ENCODE data around the gene LPAR3.
"Not testable (repeated sequence)": the region's sequence is repeated elsewhere in the genome, so short reads cannot be mapped to it uniquely, and the experiment has no call there.

Gene LPAR3

DNA sequence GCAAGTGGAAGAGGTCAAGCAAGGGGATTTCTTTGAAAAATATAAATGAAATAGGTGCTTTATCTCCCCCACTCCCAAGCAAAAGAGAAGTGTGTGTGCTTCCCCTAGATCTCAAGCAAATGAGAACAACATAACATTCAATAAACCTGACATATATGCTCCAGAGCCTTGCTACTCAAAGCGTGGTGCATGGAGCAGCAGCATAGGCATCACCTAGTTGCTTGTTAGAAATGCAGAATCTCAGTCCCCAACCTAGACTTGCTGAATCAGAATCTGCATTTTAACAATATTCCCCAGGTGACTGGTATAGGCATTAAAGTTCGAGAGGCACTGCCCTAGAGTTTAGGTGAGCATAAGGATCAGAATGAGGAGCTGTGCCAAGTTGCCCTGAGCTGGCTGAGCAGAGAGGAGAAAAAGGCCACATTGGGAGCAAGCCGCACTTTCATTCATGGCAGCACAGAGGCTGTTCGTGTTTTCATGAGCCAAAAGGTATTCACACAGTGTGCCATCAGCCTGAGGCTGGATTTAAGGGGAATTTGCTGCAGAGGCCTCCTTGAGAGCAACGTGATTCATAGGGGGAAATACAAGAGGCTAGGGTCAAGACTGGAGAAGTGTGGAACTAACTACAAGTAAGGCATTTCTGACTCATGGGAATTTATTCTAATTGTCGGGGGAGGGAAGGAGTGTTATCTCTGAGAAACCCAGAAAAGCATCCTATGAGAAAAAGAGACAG, 14.3 kb upstream of the LPAR3 start:
- DNase-seq (ENCODE audit: extremely low read depth in 1 of 2, low read depth in 1 of 2), result no peak

GRCh38 chr1:84902727-84903126, 9.7 kb upstream of the LPAR3 start:
- not testable (repeated sequence) for DNase-seq (ENCODE audit: extremely low read depth in 1 of 2, low read depth in 1 of 2)

DNA sequence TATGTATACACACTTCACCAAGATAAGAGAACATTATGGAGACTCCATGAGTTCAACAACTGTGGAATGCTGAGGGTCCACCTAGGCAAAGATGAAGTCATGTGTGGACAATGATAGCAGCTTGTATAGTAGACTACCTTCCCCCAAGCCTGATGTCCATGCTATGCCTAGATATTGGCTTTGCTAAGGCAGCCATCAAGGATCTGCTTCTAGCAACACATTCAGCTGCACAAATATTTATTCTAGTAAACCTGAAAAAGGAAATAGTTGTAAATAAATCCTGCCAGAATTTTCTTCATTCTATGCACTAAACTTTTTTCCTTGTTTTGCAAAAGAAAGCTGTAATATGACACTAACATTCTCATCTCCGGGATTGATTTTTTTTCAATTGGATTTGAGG, 7.0 kb upstream of the LPAR3 start:
- no peak for DNase-seq (ENCODE audit: extremely low read depth in 1 of 2, low read depth in 1 of 2)

DNA sequence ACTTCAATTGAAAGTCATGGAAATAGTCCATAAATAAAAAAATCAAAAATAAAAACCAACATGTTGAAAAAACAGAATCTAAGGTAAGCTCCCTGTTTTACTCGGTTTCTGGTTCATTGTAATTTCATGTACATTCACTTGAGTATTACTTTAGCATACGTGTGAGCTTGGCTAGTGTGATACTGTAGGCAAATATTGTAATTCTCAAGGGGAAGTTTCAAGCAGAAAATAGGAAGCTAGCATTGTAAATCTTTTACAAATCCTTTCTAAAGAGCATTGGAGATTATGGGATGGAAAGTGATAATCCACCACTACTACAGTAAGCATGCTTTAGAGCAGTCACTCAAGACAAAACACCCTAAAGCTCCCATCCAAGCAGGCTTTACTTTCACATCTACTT, 3.3 kb upstream of the LPAR3 start:
- DNase-seq (ENCODE audit: extremely low read depth in 1 of 2, low read depth in 1 of 2), result no peak

DNA sequence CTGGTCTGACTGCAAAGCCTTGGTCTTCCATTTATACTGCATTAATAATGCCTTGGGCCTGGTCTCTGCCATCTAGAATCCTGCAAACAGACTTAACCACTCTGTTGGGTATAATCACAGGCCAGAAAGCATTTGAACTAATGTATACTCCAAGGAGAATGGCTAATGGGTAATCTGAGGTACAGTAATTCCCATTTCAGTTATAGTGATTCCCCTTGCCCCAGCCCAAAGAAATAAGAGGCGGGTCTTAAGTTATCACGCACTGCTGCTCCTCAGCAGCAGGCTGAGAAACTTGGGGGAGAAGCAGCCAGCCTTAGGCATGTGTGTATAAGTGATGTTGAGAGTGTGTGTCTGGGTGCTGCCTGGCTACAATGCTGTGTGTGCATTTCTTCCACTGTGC, 2.4 kb downstream of the LPAR3 start:
- no peak for DNase-seq (ENCODE audit: extremely low read depth in 1 of 2, low read depth in 1 of 2)

DNA sequence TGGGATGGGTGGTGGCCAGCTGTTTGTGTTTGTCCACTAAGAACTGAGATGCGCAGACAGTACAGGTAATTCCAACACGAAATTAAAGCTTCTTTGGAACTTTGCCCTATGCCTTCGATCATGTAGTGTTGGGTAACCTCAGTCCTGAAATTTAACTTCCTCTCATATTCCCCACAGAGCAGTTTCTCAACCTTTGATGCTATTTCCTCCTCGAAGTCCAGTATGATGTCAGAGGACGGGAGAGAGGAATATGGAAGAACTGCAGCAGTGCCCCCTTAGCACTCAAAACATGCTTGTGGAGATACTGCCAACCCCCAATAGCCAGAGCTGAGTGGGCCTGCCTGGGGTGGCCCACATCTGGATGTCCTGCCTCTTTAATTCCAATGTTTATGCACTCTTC, 3.6 kb downstream of the LPAR3 start:
- DNase-seq (ENCODE audit: extremely low read depth in 1 of 2, low read depth in 1 of 2), result no peak

GRCh38 chr1:84888753-84889152, 4.3 kb downstream of the LPAR3 start:
- no peak for DNase-seq (ENCODE audit: extremely low read depth in 1 of 2, low read depth in 1 of 2)

GRCh38 chr1:84887261-84887934, 5.6 kb downstream of the LPAR3 start:
- DNase-seq (ENCODE audit: extremely low read depth in 1 of 2, low read depth in 1 of 2), result no peak

GRCh38 chr1:84885469-84885868, 7.5 kb downstream of the LPAR3 start:
- no peak for DNase-seq (ENCODE audit: extremely low read depth in 1 of 2, low read depth in 1 of 2)

- no peak for DNase-seq (ENCODE audit: extremely low read depth in 1 of 2, low read depth in 1 of 2)
Observed at GRCh38 chr1:84884671-84885389, 8.2 kb downstream of the LPAR3 start.

- no peak for DNase-seq (ENCODE audit: extremely low read depth in 1 of 2, low read depth in 1 of 2)
Observed at GRCh38 chr1:84883286-84883685, 9.7 kb downstream of the LPAR3 start.

DNA sequence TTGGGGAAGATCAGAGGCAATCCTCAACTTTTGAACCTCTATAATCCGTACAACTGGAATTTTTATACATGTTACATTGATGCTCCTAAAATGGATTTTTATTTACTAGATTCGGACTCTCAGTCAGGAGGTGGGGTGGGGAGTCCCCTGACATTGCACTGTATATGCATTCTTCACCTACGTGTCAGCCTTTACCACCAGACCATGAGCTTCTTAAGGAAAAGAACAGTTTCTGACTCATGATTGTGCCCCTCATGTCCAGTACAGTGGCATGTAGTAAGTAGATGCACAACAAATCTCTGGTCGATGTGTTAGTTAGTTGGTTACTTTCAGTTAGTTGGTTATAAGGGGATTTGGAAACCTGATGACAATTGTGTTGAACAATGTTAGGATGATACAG, 15.4 kb downstream of the LPAR3 start:
- DNase-seq (ENCODE audit: extremely low read depth in 1 of 2, low read depth in 1 of 2), result no peak

DNA sequence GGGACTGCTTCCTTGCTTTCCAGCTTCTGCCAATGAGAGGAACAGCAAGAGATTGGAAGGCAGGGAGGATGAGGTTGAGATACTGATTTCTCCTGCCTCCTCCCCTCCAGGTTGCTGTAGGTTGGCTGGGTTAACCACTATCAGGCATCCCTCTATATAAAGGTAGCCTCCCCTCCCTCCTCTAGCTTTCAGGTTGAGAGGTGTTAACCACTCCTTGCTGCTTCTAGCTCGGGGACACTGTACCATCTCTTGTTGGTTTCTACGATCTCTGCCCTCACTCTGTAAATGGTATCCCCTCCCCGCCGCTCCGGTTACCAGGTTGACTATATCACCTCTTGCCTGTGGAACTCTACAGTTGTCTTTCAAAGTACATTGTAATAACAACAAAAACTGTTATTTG, 16.7 kb downstream of the LPAR3 start:
- DNase-seq (ENCODE audit: extremely low read depth in 1 of 2, low read depth in 1 of 2), result no peak

GRCh38 chr1:84873366-84873765, 19.6 kb downstream of the LPAR3 start:
- DNase-seq (ENCODE audit: extremely low read depth in 1 of 2, low read depth in 1 of 2), result no peak

GRCh38 chr1:84872696-84873355, 20.2 kb downstream of the LPAR3 start:
- DNase-seq (ENCODE audit: extremely low read depth in 1 of 2, low read depth in 1 of 2), result no peak

DNA sequence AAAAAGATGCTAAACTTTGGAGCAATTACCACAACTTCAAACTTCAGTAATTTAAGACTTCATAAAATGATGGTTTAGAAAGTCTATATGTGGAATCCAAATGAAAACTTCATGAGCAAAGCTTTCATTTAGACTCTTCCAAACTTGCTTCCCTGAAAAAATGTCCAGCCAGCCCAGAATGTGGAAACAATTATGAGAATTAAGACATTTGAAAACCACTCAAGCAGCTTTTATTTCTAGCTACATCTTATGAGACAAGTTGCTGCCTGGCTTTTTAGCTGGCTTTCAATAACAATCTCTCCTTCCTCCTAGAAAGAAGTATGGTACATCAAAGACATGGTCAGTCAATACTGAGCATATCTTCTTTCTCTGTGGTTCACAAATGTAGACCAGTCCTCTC, 21.8 kb downstream of the LPAR3 start:
- no peak for DNase-seq (ENCODE audit: extremely low read depth in 1 of 2, low read depth in 1 of 2)

GRCh38 chr1:84870591-84870990, 22.4 kb downstream of the LPAR3 start:
- no peak for DNase-seq (ENCODE audit: extremely low read depth in 1 of 2, low read depth in 1 of 2)

- no peak for DNase-seq (ENCODE audit: extremely low read depth in 1 of 2, low read depth in 1 of 2)
Observed at GRCh38 chr1:84869720-84870119, 23.3 kb downstream of the LPAR3 start.

GRCh38 chr1:84862810-84863251, 30.2 kb downstream of the LPAR3 start:
- DNase-seq (ENCODE audit: extremely low read depth in 1 of 2, low read depth in 1 of 2), result no peak

DNA sequence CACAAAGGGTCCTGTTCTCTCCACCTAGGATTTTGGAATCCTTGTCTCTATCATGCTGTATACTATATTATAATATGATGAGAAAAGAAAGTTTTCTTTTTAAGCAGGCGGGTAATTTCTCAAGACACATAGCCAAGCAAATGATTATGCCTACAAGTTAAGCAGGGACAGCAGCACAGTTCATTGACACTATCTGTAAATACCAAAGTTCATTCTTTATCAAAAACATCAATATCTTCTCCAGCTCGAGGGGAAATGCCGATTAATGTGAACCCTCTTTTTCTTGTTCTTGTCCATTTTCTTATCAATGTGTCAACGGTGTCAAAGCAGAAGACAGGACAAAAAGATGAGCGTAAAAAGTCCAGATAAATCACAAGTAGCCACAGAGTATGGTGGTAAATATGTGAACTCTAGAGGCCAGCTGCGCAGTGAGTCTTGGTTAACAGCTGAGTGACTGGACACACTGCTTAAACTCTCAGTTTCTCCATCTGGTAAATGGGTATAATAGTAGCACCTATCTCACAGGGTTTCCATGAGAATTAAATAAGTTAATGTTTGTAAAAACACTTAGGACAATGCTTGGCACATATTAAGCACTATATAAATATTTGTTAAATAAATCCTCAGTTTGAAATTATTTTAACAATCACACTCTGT, 30.9 kb downstream of the LPAR3 start:
- no peak for DNase-seq (ENCODE audit: extremely low read depth in 1 of 2, low read depth in 1 of 2)

- DNase-seq (ENCODE audit: extremely low read depth in 1 of 2, low read depth in 1 of 2), result no peak
Observed at GRCh38 chr1:84861516-84861915, 31.5 kb downstream of the LPAR3 start.

Data from activated CD8-positive, alpha-beta memory T cell treated with anti-CD3 and anti-CD28 coated beads for 1 hour (primary cell).